Activated B cell treated with CpG ODN at 0.5 μM for 24 hours (primary cell): ENCODE measurements around the gene PRKG2. TPM values are rescaled to one million over a fixed set of nuclear protein-coding genes. Genes with fewer than 3 reads are reported as not detected.

ENCODE experiments used
- ATAC-seq: fragments of 200-7000 bp; cut with Tn5 transposase; one replicate; pipeline ENCODE4 v1.10.0; 2021; ENCODE audit warnings: low read depth, mild to moderate bottlenecking, moderate library complexity
- CTCF ChIA-PET: fragments of 350-600 bp; sonication (Branson Sonifier 250); formaldehyde crosslinking; loops from one replicate; lab custom pipeline; 2021; ENCODE audit warnings: antibody characterized with exemption; lab: Charles Lee
- POLR2A ChIA-PET: fragments of 350-600 bp; sonication (Branson Sonifier 250); formaldehyde crosslinking; loops from one replicate; lab custom pipeline; 2021; ENCODE audit warnings: antibody characterized with exemption; lab: Charles Lee
- DNase-seq: peaks from one replicate; pipeline ENCODE4 v3.0.0; 2022
- H3K27ac Mint-ChIP-seq: one replicate; pipeline ENCODE4 v1.8.0; 2020; ENCODE audit warnings: mixed read lengths
- H3K27me3 Mint-ChIP-seq: one replicate; pipeline ENCODE4 v1.8.0; 2021; ENCODE audit warnings: mixed read lengths
- H3K36me3 Mint-ChIP-seq: one replicate; pipeline ENCODE4 v1.8.0; 2021; ENCODE audit warnings: low read depth, mixed read lengths
- H3K4me1 Mint-ChIP-seq: one replicate; pipeline ENCODE4 v1.8.0; 2021; ENCODE audit warnings: mixed read lengths
- H3K4me3 Mint-ChIP-seq: one replicate; pipeline ENCODE4 v1.8.0; 2020; ENCODE audit warnings: mild to moderate bottlenecking, mixed read lengths
- H3K9me3 Mint-ChIP-seq: one replicate; pipeline ENCODE4 v1.8.0; 2020; ENCODE audit warnings: mixed read lengths
- CTCF ChIP-seq: fragments of 200-600 bp; IDR thresholded peaks from one replicate; pipeline ENCODE4 v1.8.0; 2022; ENCODE audit warnings: antibody characterized with exemption, mild to moderate bottlenecking
- intact Hi-C: fragments of 100-400 bp; cut with micrococcal nuclease; formaldehyde crosslinking; loops from one replicate; pipeline ENCODE4 v1.15.1; 2024
- total RNA-seq: library from RNA; stranded (reverse); gene quantifications from 2 replicates; pipeline ENCODE4 v1.2.3, GENCODE V29; 2022

The PRKG2 gene
- total RNA-seq, 1 donor from 2014 or later: 0.35 TPM

GRCh38 chr4:81195475-81195874, 19.5 kb downstream of the PRKG2 start:
- H3K4me3 Mint-ChIP-seq: no peak overlapping the region
- no peak for DNase-seq
- peaks cover 4% of the 10 kb centered on the region for H3K27me3 Mint-ChIP-seq
- TF ChIP-seq CTCF: no peak
- H3K36me3 Mint-ChIP-seq: no peaks in the 10 kb centered on the region
- peaks cover 6% of the 10 kb centered on the region for H3K9me3 Mint-ChIP-seq
- POLR2A ChIA-PET: no interaction called here
- ATAC-seq: no peak
- CTCF ChIA-PET: no interaction called here
- intact Hi-C loops: no loop called here
- H3K4me1 Mint-ChIP-seq: no peaks in the 10 kb centered on the region
- no peak overlapping the region for H3K27ac Mint-ChIP-seq

GRCh38 chr4:81194286-81194685, 20.7 kb downstream of the PRKG2 start:
- ChIA-PET CTCF (no interaction called here), POLR2A (no interaction called here)
- TF ChIP-seq CTCF: no peak
- Mint-ChIP-seq H3K9me3 (peaks cover 7% of the 10 kb centered on the region), H3K4me3 (no peak overlapping the region), H3K27ac (no peak overlapping the region), H3K27me3 (peaks cover 2% of the 10 kb centered on the region), H3K36me3 (no peaks in the 10 kb centered on the region), H3K4me1 (no peaks in the 10 kb centered on the region)
- intact Hi-C loops: no loop called here
- DNase-seq (no peak), ATAC-seq (no peak)

GRCh38 chr4:81180916-81181315, 34.1 kb downstream of the PRKG2 start:
- ATAC-seq (no peak), DNase-seq (no peak)
- Mint-ChIP-seq H3K4me1 (no peaks in the 10 kb centered on the region), H3K27me3 (peaks cover 7% of the 10 kb centered on the region), H3K9me3 (peaks cover 2% of the 10 kb centered on the region), H3K27ac (no peak overlapping the region), H3K4me3 (no peak overlapping the region), H3K36me3 (no peaks in the 10 kb centered on the region)
- CTCF ChIA-PET: no interaction called here
- intact Hi-C loops: no loop called here
- POLR2A ChIA-PET: no interaction called here
- no peak for TF ChIP-seq CTCF

GRCh38 chr4:81179326-81179725, 35.7 kb downstream of the PRKG2 start:
- CTCF ChIA-PET: no interaction called here
- H3K4me3 Mint-ChIP-seq: no peak overlapping the region
- POLR2A ChIA-PET: no interaction called here
- ATAC-seq (no peak), DNase-seq (no peak)
- no peak overlapping the region for H3K27ac Mint-ChIP-seq
- TF ChIP-seq CTCF: no peak
- peaks cover 7% of the 10 kb centered on the region for H3K27me3 Mint-ChIP-seq
- peaks cover 2% of the 10 kb centered on the region for H3K9me3 Mint-ChIP-seq
- H3K36me3 Mint-ChIP-seq: no peaks in the 10 kb centered on the region
- H3K4me1 Mint-ChIP-seq: no peaks in the 10 kb centered on the region
- intact Hi-C loops: no loop called here

GRCh38 chr4:81173213-81173612, 41.8 kb downstream of the PRKG2 start:
- TF ChIP-seq CTCF: no peak
- Mint-ChIP-seq H3K9me3 (peaks cover 2% of the 10 kb centered on the region), H3K36me3 (no peaks in the 10 kb centered on the region), H3K27ac (no peak overlapping the region), H3K27me3 (peaks cover 3% of the 10 kb centered on the region), H3K4me1 (no peaks in the 10 kb centered on the region), H3K4me3 (no peak overlapping the region)
- CTCF ChIA-PET: no interaction called here
- intact Hi-C loops: no loop called here
- ATAC-seq (no peak), DNase-seq (no peak)
- POLR2A ChIA-PET: no interaction called here
